DND-41 (cell line): Measurements from ENCODE around the gene SNPH.

Source experiments
- CTCF ChIP-seq: IDR thresholded peaks from 2 replicates; pipeline ENCODE4 v1.5.1; 2012; ENCODE audit warnings: borderline replicate concordance, low read length, moderate library complexity, mild to moderate bottlenecking; ENCODE audit not compliant: poor library complexity, severe bottlenecking; ENCODE audit errors: extremely low read depth
- EZH2 ChIP-seq: IDR thresholded peaks from 3 replicates; pipeline ENCODE4 v1.6.1; 2012; ENCODE audit warnings: borderline replicate concordance, low read depth, mild to moderate bottlenecking, moderate library complexity, low read length, inconsistent platforms; ENCODE audit not compliant: severe bottlenecking

DNA sequence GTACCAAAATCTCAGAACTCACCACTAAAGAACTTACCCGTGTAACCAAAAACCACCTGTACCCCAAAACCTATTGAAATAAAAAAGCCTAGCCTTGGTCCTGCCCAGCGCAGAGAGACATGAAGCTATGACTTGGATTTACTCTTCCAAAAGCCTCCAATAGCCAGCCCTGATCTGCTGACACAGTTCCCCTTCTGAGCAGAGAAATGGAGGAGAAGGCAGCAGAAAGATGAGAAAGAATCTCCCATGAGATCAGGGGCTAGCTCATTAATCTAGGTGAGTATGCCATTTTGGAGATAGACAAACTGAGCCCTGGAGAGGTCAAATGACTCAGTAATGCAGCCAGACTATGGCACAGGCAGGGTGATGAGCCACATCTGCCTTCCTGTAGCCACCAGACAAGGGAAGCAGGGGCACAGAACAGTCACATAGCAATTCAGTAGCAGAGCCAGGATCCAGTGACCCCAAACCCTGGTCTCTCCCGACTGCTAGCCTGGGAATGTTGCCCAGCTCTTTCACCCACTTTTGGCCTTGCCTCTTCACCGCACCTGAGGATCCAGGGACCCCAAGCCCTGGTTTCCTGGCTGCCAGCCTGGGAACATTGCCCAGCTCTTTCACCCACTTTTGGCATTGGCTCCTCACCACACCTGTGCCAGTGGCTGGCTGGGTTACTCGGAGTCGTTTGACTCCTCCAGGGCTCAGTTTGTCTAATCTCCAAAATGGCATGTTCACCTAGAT lies 70.0 kb downstream of the SNPH start:
- TF ChIP-seq CTCF: no peak
- no peak for TF ChIP-seq EZH2
